ENCODE measurements around the gene TEX44. TPM values are rescaled to one million over a fixed set of nuclear protein-coding genes. Genes with fewer than 3 reads are reported as not detected.

Gene TEX44
- total and polyA plus RNA-seq, 2 of the 13 experiments (the other 11 are each of a cell fraction or from before 2014, with no cell fraction given), result not detected

DNA sequence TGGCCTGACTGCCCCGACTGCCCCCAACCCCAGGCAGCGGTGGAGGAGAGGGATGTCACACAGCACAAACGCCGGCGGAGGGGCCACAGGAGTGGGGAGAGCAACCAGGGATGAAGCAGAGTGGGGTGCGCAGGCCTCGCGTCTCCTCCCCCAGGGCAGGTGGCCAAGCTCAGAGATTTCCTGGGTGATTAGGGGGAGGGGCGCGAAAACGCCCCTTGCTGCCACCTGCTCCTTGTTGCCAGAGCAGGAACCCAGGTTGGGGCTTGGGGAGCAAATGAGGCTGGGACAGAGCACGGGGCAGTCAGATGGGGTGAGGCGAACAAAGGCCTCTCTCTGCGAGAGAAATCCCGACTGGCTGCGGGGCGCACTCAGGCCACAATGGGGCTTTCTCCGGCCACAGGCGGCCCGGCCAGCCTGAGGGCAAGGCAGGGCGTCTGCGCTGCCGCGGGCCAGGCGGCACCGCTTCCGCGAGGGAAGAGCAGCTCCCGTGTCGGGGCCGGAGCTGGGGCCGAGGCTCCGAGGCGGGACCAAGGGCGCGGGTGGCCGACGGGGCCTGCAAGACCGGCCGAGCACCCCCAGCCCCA is 11.5 kb downstream of the TEX44 start (continued):
- 0 out of 2 replicates have a peak, but pooled peaks have one; percentile 9 for TF ChIP-seq ZNF691 (CRISPR knock-in tag; IDR thresholded peaks at IDR 0.05; ENCODE audit: borderline replicate concordance, low read depth)
- no peak for TF ChIP-seq RARA (CRISPR knock-in tag; IDR thresholded peaks at IDR 0.05)
- peak; percentile 55 for TF ChIP-seq POLR2G (IDR thresholded peaks at IDR 0.05; ENCODE audit: low read depth, low read length)
- no peak for TF ChIP-seq REPIN1 (CRISPR knock-in tag; IDR thresholded peaks at IDR 0.05; ENCODE audit: borderline replicate concordance, low read depth)
- no peak for TF ChIP-seq ZC3H13 (CRISPR knock-in tag; IDR thresholded peaks at IDR 0.05)
- 0 out of 2 replicates have a peak, but pooled peaks have one; percentile 6 for TF ChIP-seq IKZF5 (CRISPR knock-in tag; IDR thresholded peaks at IDR 0.05)
- peak; percentile 27; the same call in 1 of the 2 replicates for TF ChIP-seq ZBTB46 (CRISPR knock-in tag; IDR thresholded peaks at IDR 0.05; ENCODE audit: borderline replicate concordance)
- TF ChIP-seq ZMYM2 (CRISPR knock-in tag; IDR thresholded peaks at IDR 0.05), result no peak
- no peak for TF ChIP-seq TBP (CRISPR knock-in tag; IDR thresholded peaks at IDR 0.05)
- TF ChIP-seq, protein P1, sequence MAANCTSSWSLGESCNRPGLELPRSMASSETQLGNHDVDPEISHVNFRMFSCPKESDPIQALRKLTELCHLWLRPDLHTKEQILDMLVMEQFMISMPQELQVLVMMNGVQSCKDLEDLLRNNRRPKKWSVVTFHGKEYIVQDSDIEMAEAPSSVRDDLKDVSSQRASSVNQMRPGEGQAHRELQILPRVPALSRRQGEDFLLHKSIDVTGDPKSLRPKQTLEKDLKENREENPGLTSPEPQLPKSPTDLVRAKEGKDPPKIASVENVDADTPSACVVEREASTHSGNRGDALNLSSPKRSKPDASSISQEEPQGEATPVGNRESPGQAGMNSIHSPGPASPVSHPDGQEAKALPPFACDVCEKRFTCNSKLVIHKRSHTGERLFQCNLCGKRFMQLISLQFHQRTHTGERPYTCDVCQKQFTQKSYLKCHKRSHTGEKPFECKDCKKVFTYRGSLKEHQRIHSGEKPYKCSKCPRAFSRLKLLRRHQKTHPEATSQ (CRISPR knock-in tag; IDR thresholded peaks at IDR 0.05; ENCODE audit: borderline replicate concordance), result no peak
- TF ChIP-seq SAP130 (CRISPR knock-in tag; IDR thresholded peaks at IDR 0.05; ENCODE audit: low read depth), result peak; percentile 56; the same call in 1 of the 2 replicates
- TF ChIP-seq, protein P2, sequence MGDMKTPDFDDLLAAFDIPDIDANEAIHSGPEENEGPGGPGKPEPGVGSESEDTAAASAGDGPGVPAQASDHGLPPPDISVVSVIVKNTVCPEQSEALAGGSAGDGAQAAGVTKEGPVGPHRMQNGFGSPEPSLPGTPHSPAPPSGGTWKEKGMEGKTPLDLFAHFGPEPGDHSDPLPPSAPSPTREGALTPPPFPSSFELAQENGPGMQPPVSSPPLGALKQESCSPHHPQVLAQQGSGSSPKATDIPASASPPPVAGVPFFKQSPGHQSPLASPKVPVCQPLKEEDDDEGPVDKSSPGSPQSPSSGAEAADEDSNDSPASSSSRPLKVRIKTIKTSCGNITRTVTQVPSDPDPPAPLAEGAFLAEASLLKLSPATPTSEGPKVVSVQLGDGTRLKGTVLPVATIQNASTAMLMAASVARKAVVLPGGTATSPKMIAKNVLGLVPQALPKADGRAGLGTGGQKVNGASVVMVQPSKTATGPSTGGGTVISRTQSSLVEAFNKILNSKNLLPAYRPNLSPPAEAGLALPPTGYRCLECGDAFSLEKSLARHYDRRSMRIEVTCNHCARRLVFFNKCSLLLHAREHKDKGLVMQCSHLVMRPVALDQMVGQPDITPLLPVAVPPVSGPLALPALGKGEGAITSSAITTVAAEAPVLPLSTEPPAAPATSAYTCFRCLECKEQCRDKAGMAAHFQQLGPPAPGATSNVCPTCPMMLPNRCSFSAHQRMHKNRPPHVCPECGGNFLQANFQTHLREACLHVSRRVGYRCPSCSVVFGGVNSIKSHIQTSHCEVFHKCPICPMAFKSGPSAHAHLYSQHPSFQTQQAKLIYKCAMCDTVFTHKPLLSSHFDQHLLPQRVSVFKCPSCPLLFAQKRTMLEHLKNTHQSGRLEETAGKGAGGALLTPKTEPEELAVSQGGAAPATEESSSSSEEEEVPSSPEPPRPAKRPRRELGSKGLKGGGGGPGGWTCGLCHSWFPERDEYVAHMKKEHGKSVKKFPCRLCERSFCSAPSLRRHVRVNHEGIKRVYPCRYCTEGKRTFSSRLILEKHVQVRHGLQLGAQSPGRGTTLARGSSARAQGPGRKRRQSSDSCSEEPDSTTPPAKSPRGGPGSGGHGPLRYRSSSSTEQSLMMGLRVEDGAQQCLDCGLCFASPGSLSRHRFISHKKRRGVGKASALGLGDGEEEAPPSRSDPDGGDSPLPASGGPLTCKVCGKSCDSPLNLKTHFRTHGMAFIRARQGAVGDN (CRISPR knock-in tag; IDR thresholded peaks at IDR 0.05), result peak; percentile 68
- TF ChIP-seq ELF3 (CRISPR knock-in tag; IDR thresholded peaks at IDR 0.05), result no peak
- TF ChIP-seq PHF8 (CRISPR knock-in tag; IDR thresholded peaks at IDR 0.05), result peak; percentile 31; the same call in 1 of the 2 replicates
- peak; percentile 4; the same call in 1 of the 2 replicates for TF ChIP-seq U2AF2 (IDR thresholded peaks at IDR 0.05; ENCODE audit: low read depth, low read length)
- TF ChIP-seq ZNF891 (CRISPR knock-in tag; IDR thresholded peaks at IDR 0.05), result no peak
- peak; percentile 44 for TF ChIP-seq PTBP1 (IDR thresholded peaks at IDR 0.05; ENCODE audit: low read depth, low read length, poor library complexity, severe bottlenecking)
- peak; percentile 32; the same call in 1 of the 2 replicates for TF ChIP-seq ZNF605 (CRISPR knock-in tag; IDR thresholded peaks at IDR 0.05)
- TF ChIP-seq SETDB1 (CRISPR knock-in tag; IDR thresholded peaks at IDR 0.05; ENCODE audit: borderline replicate concordance), result no peak
